Jurkat, Clone E6-1 (cell line): ENCODE data around the gene CES1. TPM values are rescaled to one million over a fixed set of nuclear protein-coding genes. Genes with fewer than 3 reads are reported as not detected.
"Not testable (repeated sequence)": the region's sequence is repeated elsewhere in the genome, so short reads cannot be mapped to it uniquely, and the experiment has no call there.

ENCODE experiments used
- DNase-seq: peaks from one replicate; pipeline ENCODE4 v3.0.0-alpha.2; 2011; ENCODE audit warnings: low read depth, low spot score
- H3K4me3 ChIP-seq: 2 replicates; pipeline ENCODE4 v1.5.1; 2011; ENCODE audit warnings: mild to moderate bottlenecking, low read length, control low read depth, moderate library complexity
- polyA plus RNA-seq: library from polyadenylated mRNA; unstranded; fragments of >200 nt; gene quantifications from one replicate; pipeline ENCODE4 v1.2.1, GENCODE V29; 2012; ENCODE audit warnings: missing spikeins; ENCODE audit not compliant: insufficient read length, insufficient read depth

CES1 gene
- not detected for polyA plus RNA-seq

GRCh38 chr16:55832773-55833691 lies at the start of gene CES1:
TSS of gene CES1 (minus strand) at chr16:55833096. CDS start at chr16:55833055, 41 bp downstream.
- no peak within 1 kb of the TSS for H3K4me3 ChIP-seq

GRCh38 chr16:55876854-55877253 lies 44.0 kb upstream of the CES1 start:
- no peak for DNase-seq
- no peak overlapping the region for H3K4me3 ChIP-seq

More at GRCh38 chr16:55832773-55833691, at the start of gene CES1:
- no peak for DNase-seq

GRCh38 chr16:55875273-55875672 lies 42.4 kb upstream of the CES1 start, which contains the start of gene CES5A:
TSS of gene CES5A (minus strand) at chr16:55875373. CDS start at chr16:55875221, 152 bp downstream.
- H3K4me3 ChIP-seq = no peak within 1 kb of the TSS
- no peak for DNase-seq

GRCh38 chr16:55873122-55873521 lies 40.2 kb upstream of the CES1 start:
- DNase-seq = no peak
- H3K4me3 ChIP-seq = no peak overlapping the region

- no peak overlapping the region for H3K4me3 ChIP-seq
- DNase-seq = no peak
These were observed 39.2 kb upstream of the CES1 start for GRCh38 chr16:55872130-55872529.

- H3K4me3 ChIP-seq = no peak overlapping the region
- DNase-seq = no peak
These were observed 38.6 kb upstream of the CES1 start for GRCh38 chr16:55871411-55872038.

GRCh38 chr16:55868980-55869379 lies 36.1 kb upstream of the CES1 start:
- DNase-seq = no peak
- H3K4me3 ChIP-seq = no peak overlapping the region

GRCh38 chr16:55868137-55868536 lies 35.2 kb upstream of the CES1 start:
- no peak overlapping the region for H3K4me3 ChIP-seq
- no peak for DNase-seq

- no peak overlapping the region for H3K4me3 ChIP-seq
- no peak for DNase-seq
These were observed 28.4 kb upstream of the CES1 start for GRCh38 chr16:55861288-55861687.

- not testable (repeated sequence) for H3K4me3 ChIP-seq, DNase-seq
These were observed 24.8 kb upstream of the CES1 start for GRCh38 chr16:55857650-55858049.

GRCh38 chr16:55856950-55857349 lies 24.1 kb upstream of the CES1 start:
- no peak for DNase-seq
- no peak overlapping the region for H3K4me3 ChIP-seq

- no peak for DNase-seq
- no peak overlapping the region for H3K4me3 ChIP-seq
These were observed 20.2 kb upstream of the CES1 start for GRCh38 chr16:55853114-55853513.

GRCh38 chr16:55849536-55849935 lies 16.6 kb upstream of the CES1 start:
- no peak overlapping the region for H3K4me3 ChIP-seq
- no peak for DNase-seq

GRCh38 chr16:55846598-55847346 lies 13.9 kb upstream of the CES1 start:
- no peak for DNase-seq
- H3K4me3 ChIP-seq = no peak overlapping the region

GRCh38 chr16:55843105-55843395 lies 10.2 kb upstream of the CES1 start:
- DNase-seq = no peak
- H3K4me3 ChIP-seq = no peak overlapping the region

GRCh38 chr16:55842369-55843104 lies 9.6 kb upstream of the CES1 start:
- peak; percentile 35 for DNase-seq
- no peak overlapping the region for H3K4me3 ChIP-seq

- no peak overlapping the region for H3K4me3 ChIP-seq
- DNase-seq = no peak
These were observed 6.2 kb upstream of the CES1 start for GRCh38 chr16:55839115-55839514.

- no peak for DNase-seq
- H3K4me3 ChIP-seq = no peak overlapping the region
These were observed 3.3 kb upstream of the CES1 start for GRCh38 chr16:55836158-55836611.

GRCh38 chr16:55835581-55835980 lies 2.7 kb upstream of the CES1 start:
- DNase-seq = no peak
- no peak overlapping the region for H3K4me3 ChIP-seq
